IgD-negative memory B cell (primary cell): ENCODE measurements around the gene NOTCH1. TPM values are rescaled to one million over a fixed set of nuclear protein-coding genes. Genes with fewer than 3 reads are reported as not detected.

ENCODE experiments used
- H3K27ac Mint-ChIP-seq, 3 donors: one replicate each; pipeline ENCODE4 v1.8.0; 2020 to 2022; ENCODE audit warnings: mild to moderate bottlenecking in 3 of 3, mixed read lengths in 3 of 3, moderate library complexity in 1 of 3
- H3K27me3 Mint-ChIP-seq: one replicate; pipeline ENCODE4 v1.8.0; 2021; ENCODE audit warnings: mixed read lengths
- H3K36me3 Mint-ChIP-seq: one replicate; pipeline ENCODE4 v1.8.0; 2020; ENCODE audit warnings: mild to moderate bottlenecking, mixed read lengths
- H3K4me1 Mint-ChIP-seq, 3 donors: one replicate each; pipeline ENCODE4 v1.8.0; 2020 to 2022; ENCODE audit warnings: mixed read lengths in 3 of 3, mild to moderate bottlenecking in 1 of 3
- H3K4me3 Mint-ChIP-seq, 4 donors: one replicate each; pipeline ENCODE4 v1.8.0; 2020 to 2022; ENCODE audit warnings: mild to moderate bottlenecking in 4 of 4, mixed read lengths in 4 of 4, moderate library complexity in 3 of 4
- H3K9me3 Mint-ChIP-seq, 3 donors: one replicate each; pipeline ENCODE4 v1.8.0; 2020 to 2021; ENCODE audit warnings: mixed read lengths in 3 of 3, mild to moderate bottlenecking in 1 of 3
- polyA plus RNA-seq: library from polyadenylated mRNA; unstranded; fragments of 300-500 nt; fragmentation: Illumina TruSeq; gene quantifications from one replicate; pipeline ENCODE4 v1.2.3, GENCODE V29; 2021

The NOTCH1 gene
- polyA plus RNA-seq, 1 donor from 2014 or later = 3.5 TPM

DNA sequence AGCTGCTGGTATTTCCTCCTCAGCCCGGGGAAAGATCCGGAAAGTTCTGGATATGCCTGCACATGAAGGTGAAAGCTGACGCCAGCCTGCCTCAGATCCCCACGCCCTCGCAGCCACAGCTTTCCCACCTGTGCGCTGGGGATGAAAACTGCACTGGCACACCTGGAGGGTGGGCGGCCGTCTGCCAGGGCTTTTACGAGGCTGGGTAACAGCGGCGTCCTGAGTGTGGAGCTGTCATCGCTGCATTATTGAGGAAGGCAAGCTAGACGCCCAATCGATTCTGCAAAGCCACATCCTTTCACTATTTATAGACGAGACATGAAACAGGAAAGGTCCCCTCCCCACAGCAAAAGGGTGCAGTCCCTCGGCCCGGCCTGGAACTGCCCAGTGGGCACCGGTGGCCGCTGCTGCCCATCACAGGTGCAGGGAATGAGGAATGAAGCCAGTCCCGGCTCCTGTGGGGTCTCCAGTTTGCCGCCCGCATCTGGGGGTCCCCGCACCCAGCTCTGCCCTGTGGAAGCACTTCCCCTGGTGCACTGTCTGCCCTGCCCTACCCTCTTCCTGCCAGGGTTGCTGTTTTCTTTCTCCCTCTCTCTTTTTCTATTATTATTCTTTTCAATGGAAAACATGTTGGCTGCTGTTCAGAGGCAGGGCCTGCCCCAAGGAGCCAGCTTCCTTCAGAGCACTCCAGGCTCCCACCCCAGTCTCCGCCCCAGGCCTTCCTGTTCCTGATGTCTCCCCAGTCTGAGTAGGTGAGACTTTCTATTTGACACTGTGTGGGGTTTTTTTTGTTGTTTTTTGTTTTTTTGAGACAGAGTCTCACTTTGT, 7.0 kb downstream of the NOTCH1 start:
- Mint-ChIP-seq H3K36me3 (no peaks in the 10 kb centered on the region), H3K4me3 (peak overlapping the region; percentile 72 to 95 (median 86)), H3K27me3 (no peaks in the 10 kb centered on the region), H3K4me1 (peaks cover 31 to 43% (median 39%) of the 10 kb centered on the region in 3 donors), H3K9me3 (no peaks in the 10 kb centered on the region), H3K27ac (peak overlapping the region; percentile 95 to 98 (median 96))

DNA sequence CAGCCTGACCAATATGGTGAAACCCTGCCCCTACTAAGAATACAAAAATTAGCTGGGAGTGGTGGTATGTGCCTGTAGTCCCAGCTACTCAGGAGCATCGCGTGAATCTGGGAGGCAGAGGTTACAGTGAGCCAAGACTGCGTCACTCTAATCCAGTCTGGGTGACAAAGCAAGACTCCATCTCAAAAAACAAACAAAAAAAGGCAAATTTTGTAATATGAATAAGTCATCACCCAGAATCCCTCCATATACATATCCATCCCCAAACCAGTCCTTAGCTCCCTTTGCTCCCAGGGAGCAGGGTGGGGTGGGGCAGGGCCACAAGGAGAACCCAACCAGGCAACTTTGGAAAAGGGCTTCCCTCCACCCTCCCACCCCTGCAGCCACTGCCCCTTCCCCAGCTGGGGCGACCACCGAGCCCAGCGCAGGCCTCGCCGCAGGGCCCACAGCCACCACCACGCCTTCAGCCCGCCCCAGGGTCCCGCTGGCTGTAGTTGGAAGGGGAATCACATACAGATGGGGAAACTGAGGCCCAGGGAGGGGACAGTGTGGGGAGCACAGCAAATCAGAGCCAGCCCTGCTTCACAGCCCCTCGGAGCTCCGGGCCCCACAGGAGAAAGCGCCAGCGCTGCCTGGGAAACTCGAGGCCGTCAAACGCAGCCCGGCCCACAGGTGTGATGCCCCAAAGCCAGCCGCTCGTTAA, 7.8 kb downstream of the NOTCH1 start:
- H3K4me1 Mint-ChIP-seq = peaks cover 34 to 42% (median 38%) of the 10 kb centered on the region in 3 donors
- peak overlapping the region; percentile 95 to 98 (median 96) for H3K27ac Mint-ChIP-seq
- H3K4me3 Mint-ChIP-seq = peak overlapping the region; percentile 72 to 95 (median 86)
- no peaks in the 10 kb centered on the region for H3K9me3 Mint-ChIP-seq
- H3K36me3 Mint-ChIP-seq = no peaks in the 10 kb centered on the region
- H3K27me3 Mint-ChIP-seq = no peaks in the 10 kb centered on the region

DNA sequence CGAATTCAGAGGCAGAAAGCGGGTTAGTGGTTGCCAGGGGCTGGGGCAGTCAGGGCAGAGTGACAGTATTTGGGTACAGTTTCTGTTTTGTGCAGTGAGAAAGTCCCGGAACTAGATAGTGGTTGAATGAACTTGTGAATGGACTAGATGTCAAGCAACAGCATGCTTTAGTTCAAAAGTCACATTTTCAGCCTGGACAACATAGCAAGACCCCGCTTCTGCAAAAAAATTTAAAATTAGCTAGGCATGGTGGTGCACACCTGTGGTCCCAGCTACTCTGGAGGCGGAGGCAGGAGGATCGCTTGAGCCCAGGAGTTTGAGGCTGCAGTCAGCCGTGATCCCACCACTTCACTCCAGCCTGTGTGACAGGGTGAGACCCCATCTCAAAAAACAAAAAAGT, 8.4 kb downstream of the NOTCH1 start:
- H3K4me1 Mint-ChIP-seq = peaks cover 34 to 42% (median 38%) of the 10 kb centered on the region in 3 donors
- H3K27ac Mint-ChIP-seq = peak overlapping the region in 1 of 3 donors; percentile 96
- H3K9me3 Mint-ChIP-seq = no peaks in the 10 kb centered on the region
- peak overlapping the region in 3 of 4 donors; percentile 21 to 75 (median 22) for H3K4me3 Mint-ChIP-seq
- no peaks in the 10 kb centered on the region for H3K36me3 Mint-ChIP-seq
- H3K27me3 Mint-ChIP-seq = no peaks in the 10 kb centered on the region

DNA sequence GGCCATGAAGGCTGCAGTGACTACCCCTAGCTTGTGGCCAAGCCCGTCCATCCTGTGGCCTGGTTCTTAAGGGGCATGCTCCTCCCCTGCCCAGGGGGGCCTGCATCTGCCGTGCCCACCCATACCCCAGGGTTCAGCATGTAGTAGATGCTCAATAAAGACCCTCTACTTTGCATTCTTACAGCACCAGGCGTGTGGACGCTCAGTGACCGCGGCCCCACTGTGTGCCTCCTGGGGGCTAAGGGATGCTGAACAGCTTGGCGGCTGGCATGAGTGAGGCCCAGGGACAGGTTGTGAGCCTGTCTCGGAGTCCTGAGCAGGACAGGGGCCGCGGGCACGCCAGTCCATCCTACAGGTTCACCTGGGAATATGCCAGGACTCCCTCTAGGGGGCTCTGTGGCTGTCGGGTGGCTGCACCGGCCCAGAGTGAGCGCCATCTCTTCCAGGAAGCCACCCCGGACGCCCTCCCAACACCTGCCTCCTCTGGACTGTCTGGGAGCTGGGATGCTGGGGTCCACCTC, 9.1 kb downstream of the NOTCH1 start:
- H3K9me3 Mint-ChIP-seq = no peaks in the 10 kb centered on the region
- no peaks in the 10 kb centered on the region for H3K27me3 Mint-ChIP-seq
- no peaks in the 10 kb centered on the region for H3K36me3 Mint-ChIP-seq
- H3K4me1 Mint-ChIP-seq = peaks cover 34 to 44% (median 41%) of the 10 kb centered on the region in 3 donors
- no peak overlapping the region for H3K27ac Mint-ChIP-seq
- H3K4me3 Mint-ChIP-seq = peak overlapping the region in 1 of 4 donors; percentile 75

DNA sequence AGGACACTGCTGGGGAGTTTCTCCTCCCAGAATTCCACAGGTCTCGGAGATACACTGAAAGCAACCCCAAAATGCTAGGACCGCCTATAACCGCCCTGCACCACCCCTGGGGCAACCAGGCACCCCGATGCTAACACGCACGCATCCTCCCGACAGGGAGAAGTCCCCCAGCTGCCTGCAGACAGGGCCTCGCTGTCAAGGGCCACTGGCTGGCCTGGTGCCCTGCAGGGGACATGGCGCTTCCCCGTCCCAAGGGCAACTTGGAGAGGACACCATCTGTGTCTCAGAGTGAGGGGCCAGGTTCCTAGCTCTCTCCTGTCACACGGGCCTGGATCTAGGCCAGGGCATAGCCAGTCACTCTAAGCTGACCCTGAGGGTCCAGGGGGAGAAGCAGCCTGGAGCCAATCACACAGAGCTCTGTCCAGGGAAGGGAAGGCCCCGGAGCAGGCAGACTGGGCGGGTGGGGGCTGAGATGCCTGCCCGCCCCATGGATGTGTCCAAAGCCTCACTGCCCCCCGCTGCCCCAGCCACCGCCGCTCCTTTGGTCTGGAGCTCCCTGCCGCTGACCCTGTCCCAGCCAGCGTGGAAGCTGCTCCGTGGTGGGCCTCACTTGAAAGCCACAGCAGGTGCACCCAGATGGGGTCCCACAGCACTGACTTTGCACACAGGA, 9.7 kb downstream of the NOTCH1 start:
- Mint-ChIP-seq H3K4me3 (no peak overlapping the region), H3K27me3 (no peaks in the 10 kb centered on the region), H3K9me3 (no peaks in the 10 kb centered on the region), H3K4me1 (peaks cover 34 to 44% (median 41%) of the 10 kb centered on the region in 3 donors), H3K36me3 (no peaks in the 10 kb centered on the region), H3K27ac (no peak overlapping the region)

GRCh38 chr9:136535070-136535469, 10.8 kb downstream of the NOTCH1 start:
- Mint-ChIP-seq H3K36me3 (no peaks in the 10 kb centered on the region), H3K4me3 (peak overlapping the region in 1 of 4 donors; percentile 60), H3K9me3 (no peaks in the 10 kb centered on the region), H3K27me3 (no peaks in the 10 kb centered on the region), H3K4me1 (peaks cover 27 to 43% (median 34%) of the 10 kb centered on the region in 3 donors), H3K27ac (no peak overlapping the region)

DNA sequence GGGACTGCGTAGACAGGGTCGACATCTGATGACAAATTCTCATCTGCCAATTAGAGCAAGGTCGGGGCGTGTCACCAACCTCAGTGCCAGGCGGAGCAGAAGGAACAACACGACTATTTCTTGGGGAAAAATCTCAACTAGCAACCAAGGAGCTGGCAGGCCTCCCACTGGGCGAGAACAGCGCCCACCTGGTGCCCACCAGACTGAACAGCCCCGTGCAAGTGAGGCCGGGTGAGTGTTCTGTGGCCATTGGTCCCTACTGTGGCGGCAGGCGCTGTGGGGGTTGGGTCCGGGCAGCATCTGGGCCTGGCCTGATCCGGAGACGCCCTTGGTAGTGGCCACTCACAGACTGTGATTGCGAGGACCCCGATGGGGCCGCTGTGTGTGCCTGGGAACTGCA, 11.5 kb downstream of the NOTCH1 start:
- Mint-ChIP-seq H3K4me1 (peaks cover 20 to 36% (median 28%) of the 10 kb centered on the region in 3 donors), H3K9me3 (no peaks in the 10 kb centered on the region), H3K4me3 (peak overlapping the region in 2 of 4 donors; percentile 55 to 63), H3K27ac (peak overlapping the region in 1 of 3 donors; percentile 70), H3K36me3 (no peaks in the 10 kb centered on the region), H3K27me3 (no peaks in the 10 kb centered on the region)

DNA sequence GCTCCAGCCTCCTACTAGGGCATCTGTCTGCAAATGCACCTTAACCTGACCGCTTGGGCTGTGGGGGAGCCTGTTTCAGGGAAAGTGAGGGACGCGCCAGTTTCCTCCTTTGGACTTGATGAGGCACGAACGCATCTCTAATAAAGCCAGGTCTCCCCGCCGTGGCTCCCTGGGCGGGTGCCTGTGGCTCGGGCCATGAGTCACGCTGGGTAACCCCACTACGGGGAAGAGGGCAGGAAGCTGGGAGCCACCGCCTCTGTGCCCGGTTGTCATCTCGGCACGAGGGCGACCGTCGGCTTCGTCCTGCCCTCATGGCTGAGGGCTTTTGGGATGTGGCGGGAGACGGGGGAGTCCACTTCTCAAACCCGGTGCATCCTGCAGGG, 12.1 kb downstream of the NOTCH1 start:
- Mint-ChIP-seq H3K4me3 (peak overlapping the region; percentile 27 to 81 (median 70)), H3K9me3 (no peaks in the 10 kb centered on the region), H3K36me3 (no peaks in the 10 kb centered on the region), H3K27me3 (no peaks in the 10 kb centered on the region), H3K4me1 (peaks cover 14 to 30% (median 24%) of the 10 kb centered on the region in 3 donors), H3K27ac (peak overlapping the region in 2 of 3 donors; percentile 70 to 75)

GRCh38 chr9:136532799-136533774, 12.8 kb downstream of the NOTCH1 start:
- Mint-ChIP-seq H3K4me1 (peaks cover 10 to 27% (median 20%) of the 10 kb centered on the region in 3 donors), H3K9me3 (no peaks in the 10 kb centered on the region), H3K27me3 (no peaks in the 10 kb centered on the region), H3K36me3 (no peaks in the 10 kb centered on the region), H3K27ac (peak overlapping the region; percentile 70 to 76 (median 75)), H3K4me3 (peak overlapping the region; percentile 34 to 84 (median 72))

GRCh38 chr9:136531904-136532798, 13.7 kb downstream of the NOTCH1 start:
- Mint-ChIP-seq H3K27me3 (no peaks in the 10 kb centered on the region), H3K27ac (peak overlapping the region in 2 of 3 donors; percentile 68 to 70), H3K4me3 (peak overlapping the region in 2 of 4 donors; percentile 84 to 85), H3K4me1 (peaks cover 10 to 19% (median 17%) of the 10 kb centered on the region in 3 donors), H3K36me3 (no peaks in the 10 kb centered on the region), H3K9me3 (no peaks in the 10 kb centered on the region)

GRCh38 chr9:136531186-136531903, 14.5 kb downstream of the NOTCH1 start:
- H3K4me1 Mint-ChIP-seq = peaks cover 10 to 18% (median 15%) of the 10 kb centered on the region in 3 donors

GRCh38 chr9:136530461-136531089, 15.3 kb downstream of the NOTCH1 start:
- no peaks in the 10 kb centered on the region for H3K9me3 Mint-ChIP-seq
- H3K27ac Mint-ChIP-seq = peak overlapping the region in 1 of 3 donors; percentile 39
- no peaks in the 10 kb centered on the region for H3K36me3 Mint-ChIP-seq
- H3K27me3 Mint-ChIP-seq = no peaks in the 10 kb centered on the region
- peaks cover 10 to 18% (median 15%) of the 10 kb centered on the region in 3 donors for H3K4me1 Mint-ChIP-seq
- peak overlapping the region in 2 of 4 donors; percentile 67 to 84 for H3K4me3 Mint-ChIP-seq

More at GRCh38 chr9:136531186-136531903, 14.5 kb downstream of the NOTCH1 start:
- no peaks in the 10 kb centered on the region for H3K36me3 Mint-ChIP-seq
- no peaks in the 10 kb centered on the region for H3K27me3 Mint-ChIP-seq
- H3K9me3 Mint-ChIP-seq = no peaks in the 10 kb centered on the region
- H3K4me3 Mint-ChIP-seq = peak overlapping the region in 1 of 4 donors; percentile 84
- peak overlapping the region in 1 of 3 donors; percentile 39 for H3K27ac Mint-ChIP-seq
